Activated CD8-positive, alpha-beta T cell treated with anti-CD3 and anti-CD28 coated beads, Interleukin-2, amount 10 ng/mL, durations not matched to agents 7 days and 5 days (primary cell): ENCODE data around the gene LRRC51. TPM values are rescaled to one million over a fixed set of nuclear protein-coding genes. Genes with fewer than 3 reads are reported as not detected.
"Not testable (repeated sequence)": the region's sequence is repeated elsewhere in the genome, so short reads cannot be mapped to it uniquely, and the experiment has no call there.

ENCODE experiments used
- ATAC-seq: fragments of 150-1000 bp; cut with Tn5 transposase; one replicate; pipeline ENCODE4 v1.10.0; 2021; ENCODE audit warnings: moderate library complexity
- CTCF ChIA-PET: fragments of 350-600 bp; sonication (Branson Sonifier 250); formaldehyde crosslinking; loops from one replicate; lab custom pipeline; 2021; ENCODE audit warnings: antibody characterized with exemption; lab: Charles Lee
- POLR2A ChIA-PET: fragments of 350-600 bp; sonication (Branson Sonifier 250); formaldehyde crosslinking; loops from one replicate; lab custom pipeline; 2021; ENCODE audit warnings: antibody characterized with exemption; lab: Charles Lee
- DNase-seq: peaks from one replicate; pipeline ENCODE4 v3.0.0-alpha.2; 2020
- H3K27ac Mint-ChIP-seq: one replicate; pipeline ENCODE4 v1.8.0; 2021; ENCODE audit warnings: mild to moderate bottlenecking, mixed read lengths
- H3K27me3 Mint-ChIP-seq: one replicate; pipeline ENCODE4 v1.8.0; 2021; ENCODE audit warnings: low read depth, mixed read lengths
- H3K36me3 Mint-ChIP-seq: one replicate; pipeline ENCODE4 v1.8.0; 2021; ENCODE audit warnings: low read depth, mixed read lengths
- H3K4me1 Mint-ChIP-seq: one replicate; pipeline ENCODE4 v1.8.0; 2021; ENCODE audit warnings: low read depth, mixed read lengths
- H3K4me3 Mint-ChIP-seq: one replicate; pipeline ENCODE4 v1.8.0; 2021; ENCODE audit warnings: mild to moderate bottlenecking, mixed read lengths
- H3K9me3 Mint-ChIP-seq: one replicate; pipeline ENCODE4 v1.8.0; 2022; ENCODE audit warnings: mixed read lengths; ENCODE audit not compliant: insufficient read depth
- microRNA-seq: library from miRNA; unstranded; fragments of <30 nt; microRNA quantifications from one replicate; pipeline ENCODE4 v1.2.0, GENCODE V29; 2022
- total RNA-seq, 2 experiments: library from RNA; stranded (reverse); gene quantifications; one replicate each; pipeline ENCODE4 v1.2.3, GENCODE V29; 2021

The LRRC51 gene
- total RNA-seq, 2 experiments from 2014 or later, result 6.9 to 7.0 TPM

DNA sequence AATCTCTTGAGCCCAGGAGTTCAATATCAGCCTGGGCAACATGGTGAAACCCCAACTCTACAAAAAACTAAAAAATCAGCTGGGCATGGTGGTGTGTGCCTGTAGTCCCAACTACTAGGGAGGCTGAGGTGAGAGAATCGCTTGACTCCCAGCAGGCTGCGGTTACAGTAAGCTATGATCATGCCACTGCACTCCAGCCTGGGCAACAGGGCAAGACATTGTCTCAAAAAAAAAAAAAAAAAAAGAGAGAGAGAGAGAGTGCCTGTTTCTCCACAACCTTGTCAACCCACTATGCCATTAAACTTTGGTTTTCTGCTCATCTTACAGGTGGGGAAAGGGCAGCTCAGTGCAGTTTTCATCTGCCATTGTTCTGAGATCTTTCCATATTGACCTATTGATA, 60.0 kb downstream of the LRRC51 start:
- POLR2A ChIA-PET, result no interaction called here
- no peak for ATAC-seq

DNA sequence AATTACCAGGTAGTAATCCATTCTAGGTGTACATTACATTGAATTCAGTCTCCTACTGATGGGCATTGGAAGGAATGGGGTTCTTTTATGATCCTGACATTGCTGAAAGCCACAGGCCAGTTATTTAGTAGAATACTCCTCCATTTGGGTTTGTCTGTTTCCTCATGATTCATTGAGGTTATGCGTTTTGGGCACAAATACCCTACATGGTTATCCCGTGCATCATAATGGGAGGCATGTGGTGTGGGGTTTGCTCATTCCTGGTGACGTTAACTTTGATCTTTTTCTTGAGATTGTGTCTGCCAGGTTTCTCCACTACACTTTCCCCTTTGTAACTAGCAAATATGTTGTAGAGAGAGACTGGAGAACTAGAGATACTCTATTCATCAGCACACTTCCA, 60.4 kb downstream of the LRRC51 start:
- Mint-ChIP-seq H3K27ac (peak overlapping the region; percentile 11), H3K36me3 (peaks cover 5% of the 10 kb centered on the region), H3K27me3 (peaks cover under 1% of the 10 kb centered on the region), H3K9me3 (no peaks in the 10 kb centered on the region), H3K4me3 (no peak overlapping the region), H3K4me1 (peaks cover 30% of the 10 kb centered on the region)
- DNase-seq, result peak; percentile 31
- ChIA-PET POLR2A (no interaction called here), CTCF (interaction anchor here (0.8 to 1.5 kb wide), 6 partner anchors 15 to 290 kb away, joined by 3 to 7 read pairs (median 4); no protein-coding TSS in a partner anchor)
- peak; percentile 52 for ATAC-seq

More for the DNA sequence above, 60.0 kb downstream of the LRRC51 start:
- Mint-ChIP-seq H3K36me3 (peaks cover 5% of the 10 kb centered on the region), H3K4me3 (no peak overlapping the region), H3K27me3 (no peaks in the 10 kb centered on the region), H3K27ac (peak overlapping the region; percentile 11), H3K9me3 (no peaks in the 10 kb centered on the region), H3K4me1 (peaks cover 30% of the 10 kb centered on the region)
- CTCF ChIA-PET, result interaction anchor here (1.2 to 1.5 kb wide), 5 partner anchors 43 to 290 kb away, joined by 4 to 7 read pairs (median 4); no protein-coding TSS in a partner anchor
- no peak for DNase-seq

- DNase-seq, H3K27me3 Mint-ChIP-seq, H3K27ac Mint-ChIP-seq, H3K4me3 Mint-ChIP-seq, H3K36me3 Mint-ChIP-seq, POLR2A ChIA-PET, H3K9me3 Mint-ChIP-seq, ATAC-seq: not testable (repeated sequence)
- CTCF ChIA-PET, result interaction anchor here (0.8 to 2.8 kb wide), 6 partner anchors 16 to 164 kb away, joined by 3 to 14 read pairs (median 4); no protein-coding TSS in a partner anchor
- peaks cover 26% of the 10 kb centered on the region for H3K4me1 Mint-ChIP-seq
Measured at GRCh38 chr11:72142086-72142485, 61.4 kb downstream of the LRRC51 start.

DNA sequence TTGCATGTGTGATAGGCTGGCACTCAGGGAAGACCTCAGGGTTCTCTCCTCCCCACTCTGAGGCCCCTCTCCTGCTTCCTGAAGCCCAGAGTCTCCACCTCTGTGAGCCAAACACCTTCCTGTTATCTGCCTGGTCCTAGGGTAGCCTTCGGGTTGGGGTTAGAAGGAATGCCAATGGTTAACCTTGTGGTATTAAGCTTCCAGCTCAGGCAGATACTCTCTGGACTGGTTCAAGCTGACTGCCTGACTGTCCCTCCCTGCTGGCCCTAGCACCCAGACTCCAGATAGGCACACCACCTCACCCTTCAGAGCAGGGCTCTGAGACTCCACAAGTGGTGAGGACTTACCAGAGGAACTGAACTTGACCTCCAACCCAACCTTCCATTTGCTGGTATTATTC, 61.9 kb downstream of the LRRC51 start:
- ATAC-seq, POLR2A ChIA-PET, H3K27ac Mint-ChIP-seq, H3K27me3 Mint-ChIP-seq, H3K9me3 Mint-ChIP-seq, DNase-seq, H3K4me3 Mint-ChIP-seq, H3K36me3 Mint-ChIP-seq: not testable (repeated sequence)
- peaks cover 26% of the 10 kb centered on the region for H3K4me1 Mint-ChIP-seq
- CTCF ChIA-PET, result interaction anchor here (1.3 to 3.6 kb wide), 9 partner anchors 13 to 118 kb away, joined by 3 to 82 read pairs (median 17); partner anchors contain the start of gene ANAPC15

- H3K27me3 Mint-ChIP-seq, result peaks cover 8% of the 10 kb centered on the region
- no peak for ATAC-seq
- H3K4me3 Mint-ChIP-seq, result no peak overlapping the region
- no peaks in the 10 kb centered on the region for H3K36me3 Mint-ChIP-seq
- H3K4me1 Mint-ChIP-seq, result peaks cover 24% of the 10 kb centered on the region
- H3K27ac Mint-ChIP-seq, result no peak overlapping the region
- ChIA-PET POLR2A (interaction anchor here (1.8 to 2.5 kb wide), 2 partner anchors 32 to 120 kb away, joined by 7 to 10 read pairs; partner anchors contain the start of gene ANAPC15), CTCF (interaction anchor here (1.0 to 3.6 kb wide), 34 partner anchors 10 to 304 kb away, joined by 3 to 82 read pairs (median 9); partner anchors contain the start of genes ANAPC15, FOLR3 and LAMTOR1)
- DNase-seq, result no peak
- H3K9me3 Mint-ChIP-seq, result no peaks in the 10 kb centered on the region
Measured at GRCh38 chr11:72144807-72145565, 64.3 kb downstream of the LRRC51 start.

Small RNA genes lying within 50 kb of the gene (microRNA-seq; reads per million reads assigned to microRNA genes)
- 1.7 reads per million for gene MIR3165

Other genes starting within 250 kb of the LRRC51 start
- not detected for gene DEFB108B, start 247.7 kb upstream of the LRRC51 start, total RNA-seq
- gene DEFB131B, start 202.4 kb upstream of the LRRC51 start, total RNA-seq, result not detected
- 10 to 100 TPM; 19.1 to 21.2 TPM for gene XNDC1N, start 152.3 kb upstream of the LRRC51 start, total RNA-seq
- 10 to 100 TPM; 24.8 to 29.9 TPM for gene RNF121, start 151.8 kb upstream of the LRRC51 start, total RNA-seq
- gene IL18BP, start 81.9 kb upstream of the LRRC51 start, total RNA-seq, result 10 to 100 TPM; 15.9 to 16.2 TPM
- gene NUMA1, start 308 bp upstream of the LRRC51 start, total RNA-seq, result 100 to 1,000 TPM; 198 to 199 TPM
- gene LAMTOR1, start 22.4 kb downstream of the LRRC51 start, total RNA-seq, result 10 to 100 TPM; 72.7 to 77.0 TPM
- gene TOMT, start 25.1 kb downstream of the LRRC51 start, total RNA-seq, result not detected
- 10 to 100 TPM; 62.9 to 69.5 TPM for gene ANAPC15, start 31.8 kb downstream of the LRRC51 start, total RNA-seq
- gene FOLR3, start 54.9 kb downstream of the LRRC51 start, total RNA-seq, result not detected
- gene FOLR1, start 111.3 kb downstream of the LRRC51 start, total RNA-seq, result not detected
- gene FOLR2, start 135.9 kb downstream of the LRRC51 start, total RNA-seq, result not detected
- gene INPPL1, start 143.9 kb downstream of the LRRC51 start, total RNA-seq, result 100 to 1,000 TPM; 141 to 147 TPM
- gene PHOX2A, start 163.3 kb downstream of the LRRC51 start, total RNA-seq, result not detected